Uterine smooth muscle cell (primary cell): ENCODE measurements around the gene LILRB2. TPM values are rescaled to one million over a fixed set of nuclear protein-coding genes. Genes with fewer than 3 reads are reported as not detected.

Source experiments
- total RNA-seq: library from RNA; depleted of rRNA; stranded (reverse); fragments of >200 nt; gene quantifications from 2 replicates; pipeline ENCODE4 v1.2.3, GENCODE V29; 2014

The LILRB2 gene
- not detected in 2 replicates for total RNA-seq

DNA sequence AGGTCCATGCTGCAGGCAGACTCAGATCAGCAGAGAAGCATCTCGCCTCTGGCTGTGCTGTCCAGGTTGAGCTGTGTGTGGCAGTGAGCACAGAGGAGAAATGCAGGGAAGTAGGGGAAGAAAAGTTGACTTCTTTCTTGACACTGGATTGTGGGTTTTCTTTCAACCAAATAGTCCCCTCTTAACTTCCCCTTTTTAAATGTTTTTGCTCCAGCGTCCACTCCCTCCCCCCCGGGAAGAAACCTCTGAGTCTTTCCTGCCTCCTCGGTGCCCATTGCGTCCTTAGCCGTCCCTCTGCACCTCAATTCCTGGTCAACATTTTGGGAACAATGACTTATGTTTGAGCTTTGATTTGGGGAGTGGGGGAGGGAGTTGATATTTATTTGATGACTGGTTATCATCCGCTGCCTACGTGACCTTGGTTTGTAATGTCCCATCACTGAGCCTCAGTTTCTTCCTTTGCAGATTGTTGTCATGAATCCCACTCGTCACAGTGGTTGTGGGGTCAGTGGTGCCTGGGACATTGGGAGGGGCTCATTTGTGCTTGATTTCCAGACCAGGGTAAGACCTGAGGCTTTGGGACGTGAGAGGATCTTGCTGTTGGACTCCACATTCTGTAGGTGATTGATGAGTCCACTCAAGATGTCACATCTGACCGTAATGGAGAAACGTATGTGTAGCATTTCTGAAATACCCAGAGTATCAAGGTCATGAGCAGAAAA lies at the start of gene LILRB2:
Gene LILRB2 (minus strand): TSS at position 104 of the 722 bp plus-strand sequence. CDS start 614 bp downstream, outside the sequence.

DNA sequence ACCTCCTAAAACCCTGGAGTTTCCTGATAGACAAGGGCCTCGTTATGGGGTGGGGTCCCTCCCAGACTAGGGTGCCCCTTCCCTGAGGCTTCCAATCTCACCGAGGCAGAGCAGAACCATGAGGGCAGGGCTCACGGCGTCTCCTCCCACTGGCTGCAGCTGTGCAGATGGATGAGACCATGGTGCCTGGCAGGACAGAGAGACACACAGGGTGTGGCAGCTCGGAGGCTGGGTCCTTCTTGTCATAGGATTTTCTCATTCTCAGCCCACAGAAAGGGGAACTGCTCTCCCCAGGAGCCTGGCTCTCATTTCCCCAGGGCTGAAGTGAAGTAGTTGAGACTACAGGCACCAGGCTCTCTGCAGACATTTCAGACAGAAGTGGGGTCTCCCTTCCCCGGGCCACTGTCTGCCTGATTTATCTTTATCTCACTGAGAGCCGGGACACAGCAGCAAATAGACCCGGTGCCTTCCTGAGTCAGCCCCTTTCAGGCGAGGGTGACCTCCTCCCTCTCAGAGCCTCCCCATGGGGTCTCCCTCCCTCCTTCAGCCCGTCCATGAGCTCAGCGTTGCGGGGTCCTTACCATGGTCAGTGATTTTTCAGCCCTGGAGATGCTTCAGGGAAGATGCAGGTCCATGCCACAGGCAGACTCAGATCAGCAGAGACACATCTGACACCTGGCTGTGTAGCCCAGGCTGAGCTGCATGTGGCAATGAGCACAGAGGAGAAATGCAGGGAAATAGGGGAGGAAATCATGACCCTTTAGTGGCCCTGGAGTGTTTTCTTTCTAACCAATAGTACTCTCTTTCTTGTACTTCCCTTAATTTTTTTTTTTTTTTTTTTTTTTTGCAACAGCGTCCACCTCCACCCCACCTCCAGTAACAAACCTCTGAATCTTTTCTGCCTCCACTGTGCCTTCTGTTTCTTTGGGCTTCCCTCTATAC lies 31.8 kb upstream of the LILRB2 start, which contains the start of gene LILRA5:
Gene LILRA5 (minus strand): TSS at position 731 of the 942 bp plus-strand sequence. CDS start 147 bp downstream, at position 584.

DNA sequence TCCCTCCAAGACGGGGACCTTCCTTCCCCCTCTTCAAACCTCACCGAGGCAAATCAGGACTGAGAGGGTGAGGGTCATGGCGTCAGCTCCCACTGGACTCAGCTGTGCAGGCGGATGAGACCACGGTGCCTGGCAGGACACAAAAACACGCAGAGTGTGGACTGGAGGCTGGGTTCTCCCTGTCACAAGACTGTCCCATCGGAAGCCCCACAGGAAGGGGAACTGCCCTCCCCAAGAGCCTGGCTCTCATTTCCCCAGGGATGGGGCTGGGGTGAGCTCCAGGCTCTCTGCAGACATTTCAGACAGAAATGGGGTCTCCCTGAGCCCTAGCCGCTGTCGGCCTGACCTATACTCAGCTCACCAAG lies 23.8 kb downstream of the LILRB2 start, which contains the start of gene LILRB5:
Gene LILRB5 (minus strand): TSS at position 158 of the 365 bp plus-strand sequence. CDS start 80 bp downstream, at position 78.

DNA sequence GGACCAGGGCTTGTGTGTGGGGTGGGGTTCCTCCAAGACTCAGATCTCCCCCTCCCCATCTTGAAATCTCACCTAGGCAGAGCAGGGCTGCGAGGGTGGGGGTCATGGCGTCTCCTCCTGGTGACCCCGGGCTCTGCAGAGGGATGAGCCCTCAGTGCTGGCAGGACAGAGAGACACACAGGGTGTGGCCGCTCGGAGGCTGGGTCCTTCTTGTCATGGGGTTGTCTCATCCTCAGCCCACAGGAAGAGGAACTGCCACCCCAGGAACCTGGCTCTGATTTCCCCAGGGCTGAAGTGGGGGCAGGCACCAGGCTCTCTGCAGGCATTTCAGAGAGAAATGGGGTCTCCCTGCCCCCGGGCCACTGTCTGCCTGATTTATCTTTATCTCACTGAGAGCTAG lies 38.3 kb downstream of the LILRB2 start, which contains the start of gene LILRA6:
Gene LILRA6 (minus strand): TSS at position 145 of the 400 bp plus-strand sequence.

Other genes with a start within 250 kb of the LILRB2 start
- not detected in 2 replicates for gene VSTM1, start 217.2 kb downstream of the LILRB2 start, total RNA-seq
- gene TARM1, start 199.7 kb downstream of the LILRB2 start, total RNA-seq: not detected in 2 replicates
- 0.22 and 0.50 TPM in 2 replicates for gene OSCAR, start 180.3 kb downstream of the LILRB2 start, total RNA-seq
- gene NDUFA3, start 178.3 kb downstream of the LILRB2 start, total RNA-seq: 14.0 and 14.7 TPM in 2 replicates
- 11.0 and 13.7 TPM in 2 replicates for gene TFPT, start 165.5 kb downstream of the LILRB2 start, total RNA-seq
- gene PRPF31, start 165.4 kb downstream of the LILRB2 start, total RNA-seq: 45.1 and 80.0 TPM in 2 replicates
- gene CNOT3, start 143.3 kb downstream of the LILRB2 start, total RNA-seq: 15.4 and 17.7 TPM in 2 replicates
- 7.7 and 8.0 TPM in 2 replicates for gene LENG1, start 121.4 kb downstream of the LILRB2 start, total RNA-seq
- gene TMC4, start 108.0 kb downstream of the LILRB2 start, total RNA-seq: 0.87 TPM in 1 of 2 replicates, not detected in the other
- gene MBOAT7, start 91.5 kb downstream of the LILRB2 start, total RNA-seq: 57.2 and 59.2 TPM in 2 replicates
- gene TSEN34, start 89.8 kb downstream of the LILRB2 start, total RNA-seq: 62.9 and 76.0 TPM in 2 replicates
- gene RPS9, start 80.3 kb downstream of the LILRB2 start, total RNA-seq: 1,269 and 1,778 TPM in 2 replicates
- not detected in 2 replicates for gene LILRB3, start 58.1 kb downstream of the LILRB2 start, total RNA-seq
- gene LILRA6, start 38.3 kb downstream of the LILRB2 start, total RNA-seq: not detected in 2 replicates
- not detected in 2 replicates for gene LILRB5, start 23.8 kb downstream of the LILRB2 start, total RNA-seq
- gene LILRA5, start 32.1 kb upstream of the LILRB2 start, total RNA-seq: not detected in 2 replicates
- gene LILRA4, start 58.1 kb upstream of the LILRB2 start, total RNA-seq: not detected in 2 replicates
- not detected in 2 replicates for gene LAIR1, start 83.8 kb upstream of the LILRB2 start, total RNA-seq
- gene TTYH1, start 134.4 kb upstream of the LILRB2 start, total RNA-seq: not detected in 2 replicates
- 38.1 and 46.1 TPM in 2 replicates for gene LENG8, start 168.1 kb upstream of the LILRB2 start, total RNA-seq
- 8.2 and 13.2 TPM in 2 replicates for gene LENG9, start 182.7 kb upstream of the LILRB2 start, total RNA-seq
- gene CDC42EP5, start 192.2 kb upstream of the LILRB2 start, total RNA-seq: 3.8 and 15.2 TPM in 2 replicates
- not detected in 2 replicates for gene LAIR2, start 221.7 kb upstream of the LILRB2 start, total RNA-seq